Pancreas (tissue), 10 donors: ENCODE results near the gene DARS2. TPM values are rescaled to one million over a fixed set of nuclear protein-coding genes. Genes with fewer than 3 reads are reported as not detected.

ENCODE experiments used
- ATAC-seq, 4 donors: fragments of 200-7000 bp; cut with Tn5 transposase; one replicate each; pipeline versions ENCODE4 v1.8.0 to v1.9.1; 2020; ENCODE audit warnings: mild to moderate bottlenecking in 4 of 4, moderate library complexity in 4 of 4
- DNase-seq, 6 donors: peaks; one replicate each; pipeline ENCODE4 v3.0.0-alpha.2; 2020
- FAIRE-seq: peaks from 2 replicates; lab custom pipeline; 2012; peaks lifted over from hg19 to GRCh38; lab: Jason Lieb, UNC
- H3K27ac ChIP-seq, 4 donors: fragments of 200-600 bp; sonication (generic); 1 replicate in 3 of 4; 2 replicates in 1 of 4; pipeline versions ENCODE4 v1.5.0 to v1.8.0; 2020
- H3K27me3 ChIP-seq, 4 donors: fragments of 200-600 bp; one replicate each; pipeline ENCODE4 v1.8.0; 2021
- H3K36me3 ChIP-seq, 3 donors: fragments of 200-600 bp; sonication (generic) in 1 of 3; one replicate each; pipeline versions ENCODE4 v1.5.0 to v1.8.0; 2020 to 2021
- H3K4me1 ChIP-seq, 3 donors: fragments of 200-600 bp; one replicate each; pipeline ENCODE4 v1.8.0; 2021
- H3K4me3 ChIP-seq, 4 donors: fragments of 200-600 bp; sonication (generic) in 2 of 4; one replicate each; pipeline versions ENCODE4 v1.5.0 to v1.8.0; 2020 to 2021
- H3K9me3 ChIP-seq, 4 donors: fragments of 200-600 bp; one replicate each; pipeline ENCODE4 v1.8.0; 2021
- whole genome bisulfite sequencing, 2 donors: extraction: QIAGEN DNeasy Blood & Tissue Kit; methylation state at CpG; one replicate each; pipeline ENCODE4 v1.1.7; 2013; 5-methylcytosine and 5-hydroxymethylcytosine counted together
- intact Hi-C, 3 donors: fragments of 100-400 bp; cut with DNase I; formaldehyde crosslinking; loops; one replicate each; pipeline versions ENCODE4 v1.11.1 to v1.14.2; 2022
- polyA plus RNA-seq, 2 donors: library from polyadenylated mRNA; stranded (reverse); fragments of 200-250 nt; gene quantifications; one replicate each; pipeline ENCODE4 v1.2.3, GENCODE V29; 2013
- total RNA-seq, 6 donors: library from RNA; stranded (reverse); fragmentation: NEBNext Ultra II Directional in 4 of 6; extraction: Animal tissue kit (Norgen Biotek cat#: 25700) in 4 of 6; gene quantifications; one replicate each; pipeline versions ENCODE4 v1.2.1 to v1.2.4, GENCODE V29; 2021 to 2023
- TF ChIP-seq, protein P1 (sequence below), 4 donors: fragments of 200-600 bp; sonication (generic) in 3 of 4; IDR thresholded peaks; one replicate each; pipeline versions ENCODE4 v1.5.0 to v1.8.0; 2021; ENCODE audit warnings: antibody characterized with exemption in 4 of 4
- donor health status: healthy with polysubstance abuse.
- donor health status: DM: no; HTN: no; CAD: no; lungs with moderate emphysema.
- donor health status: DM: no; HTN: no; CAD: no.
- donor health status: control.
- donor health status: control.
- donor health status: Bipolar disorder and iron deficiency.
- donor health status: DM: yes; HTN: yes; CAD: no.
- donor health status: DM: no; HTN: no; CAD: no.
- donor health status: DM: no; HTN: no; CAD: no.
- donor health status: DM: yes; HTN: yes; CAD: no.

Gene DARS2
- total and polyA plus RNA-seq, 8 donors = 3.4 to 11.1 (median 5.2) TPM

DNA sequence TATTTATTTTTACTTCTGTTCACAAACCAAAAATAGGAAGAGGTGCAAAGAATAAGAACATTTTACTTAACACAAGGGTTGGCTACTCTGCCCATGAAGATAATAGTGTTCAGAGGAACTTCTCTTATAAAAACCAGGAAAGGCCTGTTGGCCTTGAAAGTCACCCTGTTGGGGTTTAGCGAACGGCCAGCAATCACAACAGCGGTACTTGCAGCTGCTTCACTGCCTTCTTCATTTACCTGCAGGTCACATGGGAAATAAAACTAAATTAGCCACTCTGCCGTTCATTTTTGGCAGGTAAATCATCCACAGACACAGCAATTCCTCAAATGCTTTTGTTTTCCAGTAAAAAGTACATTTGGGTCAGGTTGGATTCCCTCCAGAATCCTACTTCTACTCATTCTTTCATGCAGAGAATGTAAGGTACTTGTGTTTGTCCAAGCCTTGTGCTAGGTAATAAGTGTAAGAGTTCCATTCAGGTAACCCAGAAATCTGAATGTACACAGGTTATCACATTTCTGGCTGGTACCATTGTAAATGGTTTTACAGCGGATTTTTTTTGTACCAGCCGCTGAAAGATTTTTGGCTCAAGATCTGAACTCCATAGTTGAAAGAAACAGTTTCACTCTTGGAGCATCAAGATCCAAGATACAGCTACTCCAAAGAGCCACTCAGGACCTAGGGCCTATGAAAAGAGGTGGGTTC, 79.5 kb downstream of the DARS2 start:
- no peak for FAIRE-seq

More for the DNA sequence above, 79.5 kb downstream of the DARS2 start:
- TF ChIP-seq, protein P1, sequence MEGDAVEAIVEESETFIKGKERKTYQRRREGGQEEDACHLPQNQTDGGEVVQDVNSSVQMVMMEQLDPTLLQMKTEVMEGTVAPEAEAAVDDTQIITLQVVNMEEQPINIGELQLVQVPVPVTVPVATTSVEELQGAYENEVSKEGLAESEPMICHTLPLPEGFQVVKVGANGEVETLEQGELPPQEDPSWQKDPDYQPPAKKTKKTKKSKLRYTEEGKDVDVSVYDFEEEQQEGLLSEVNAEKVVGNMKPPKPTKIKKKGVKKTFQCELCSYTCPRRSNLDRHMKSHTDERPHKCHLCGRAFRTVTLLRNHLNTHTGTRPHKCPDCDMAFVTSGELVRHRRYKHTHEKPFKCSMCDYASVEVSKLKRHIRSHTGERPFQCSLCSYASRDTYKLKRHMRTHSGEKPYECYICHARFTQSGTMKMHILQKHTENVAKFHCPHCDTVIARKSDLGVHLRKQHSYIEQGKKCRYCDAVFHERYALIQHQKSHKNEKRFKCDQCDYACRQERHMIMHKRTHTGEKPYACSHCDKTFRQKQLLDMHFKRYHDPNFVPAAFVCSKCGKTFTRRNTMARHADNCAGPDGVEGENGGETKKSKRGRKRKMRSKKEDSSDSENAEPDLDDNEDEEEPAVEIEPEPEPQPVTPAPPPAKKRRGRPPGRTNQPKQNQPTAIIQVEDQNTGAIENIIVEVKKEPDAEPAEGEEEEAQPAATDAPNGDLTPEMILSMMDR (IDR thresholded peaks at IDR 0.05) = no peak
- intact Hi-C loops = no loop called here
- peak in 3 of 4 donors; percentile 32 to 68 (median 35) for ATAC-seq
- 24 to 27% methylated on average over 6 of the region's 6 CpGs for WGBS, 2 donors
- H3K36me3 ChIP-seq = no peaks in the 10 kb centered on the region
- no peaks in the 10 kb centered on the region for H3K27me3 ChIP-seq
- DNase-seq = no peak
- no peak overlapping the region for H3K4me3 ChIP-seq
- H3K9me3 ChIP-seq = no peaks in the 10 kb centered on the region
- H3K27ac ChIP-seq = peak overlapping the region in 1 of 4 donors; percentile 31
- peaks cover 5 to 7% (median 6%) of the 10 kb centered on the region in 3 donors for H3K4me1 ChIP-seq

Other genes starting within 250 kb of the DARS2 start
- under 1 TPM in 4 of 6 donors, not detected in 2; 0.06 to 0.28 (median 0.18) TPM for gene SLC9C2, start 221.6 kb upstream of the DARS2 start, total RNA-seq
- gene SLC9C2, start 221.6 kb upstream of the DARS2 start, polyA plus RNA-seq = under 1 TPM in 1 of 2 donors, not detected in 1; 0.16 TPM
- gene TEX50, start 189.3 kb upstream of the DARS2 start, total RNA-seq = not detected
- not detected for gene TEX50, start 189.3 kb upstream of the DARS2 start, polyA plus RNA-seq
- under 1 TPM; 0.19 to 0.46 (median 0.28) TPM for gene ANKRD45, start 154.8 kb upstream of the DARS2 start, total RNA-seq
- gene ANKRD45, start 154.8 kb upstream of the DARS2 start, polyA plus RNA-seq = under 1 TPM; 0.15 to 0.52 TPM
- 10 to 100 TPM in 1 of 6 donors, 1 to 10 TPM in 5; 5.9 to 11.9 (median 7.7) TPM for gene KLHL20, start 109.7 kb upstream of the DARS2 start, total RNA-seq
- gene KLHL20, start 109.7 kb upstream of the DARS2 start, polyA plus RNA-seq = 1 to 10 TPM; 3.3 to 5.1 TPM
- 1 to 10 TPM in 4 of 6 donors, under 1 TPM in 2; 0.83 to 2.0 (median 1.5) TPM for gene CENPL, start 210 bp downstream of the DARS2 start, total RNA-seq
- gene CENPL, start 210 bp downstream of the DARS2 start, polyA plus RNA-seq = under 1 TPM; 0.73 to 0.80 TPM
- gene GAS5, start 43.3 kb downstream of the DARS2 start, total RNA-seq = 100 to 1,000 TPM; 214 to 698 (median 401) TPM
- 1,000 to 10,000 TPM in 1 of 2 donors, 100 to 1,000 TPM in 1; 558 to 1,057 TPM for gene GAS5, start 43.3 kb downstream of the DARS2 start, polyA plus RNA-seq
- gene ZBTB37, start 43.7 kb downstream of the DARS2 start, total RNA-seq = 1 to 10 TPM; 3.8 to 7.0 (median 4.4) TPM
- gene ZBTB37, start 43.7 kb downstream of the DARS2 start, polyA plus RNA-seq = 1 to 10 TPM; 1.2 to 1.3 TPM
- gene SERPINC1, start 92.7 kb downstream of the DARS2 start, total RNA-seq = 1 to 10 TPM in 1 of 6 donors, under 1 TPM in 1, not detected in 4; 0.16 to 1.2 TPM
- gene SERPINC1, start 92.7 kb downstream of the DARS2 start, polyA plus RNA-seq = not detected
- 10 to 100 TPM; 11.4 to 27.9 (median 15.2) TPM for gene RC3H1, start 197.7 kb downstream of the DARS2 start, total RNA-seq
- 1 to 10 TPM; 2.7 to 4.4 TPM for gene RC3H1, start 197.7 kb downstream of the DARS2 start, polyA plus RNA-seq